Hematopoietic multipotent progenitor cell treated with erythropoietin and hydrocortisone succinate and interleukin-3 and kit ligand, for 6 days (in vitro differentiated cells): ENCODE results near the gene UGT2B7.
"Not testable (repeated sequence)": the region's sequence is repeated elsewhere in the genome, so short reads cannot be mapped to it uniquely, and the experiment has no call there.

Source experiments
- DNase-seq: peaks from one replicate; pipeline ENCODE4 v3.0.0-alpha.2; 2015

Gene UGT2B7

GRCh38 chr4:69096111-69096656 is at the start of gene UGT2B7:
Gene UGT2B7 (plus strand): TSS chr4:69096474. CDS start chr4:69096521, 47 bp downstream.
- no peak for DNase-seq

DNA sequence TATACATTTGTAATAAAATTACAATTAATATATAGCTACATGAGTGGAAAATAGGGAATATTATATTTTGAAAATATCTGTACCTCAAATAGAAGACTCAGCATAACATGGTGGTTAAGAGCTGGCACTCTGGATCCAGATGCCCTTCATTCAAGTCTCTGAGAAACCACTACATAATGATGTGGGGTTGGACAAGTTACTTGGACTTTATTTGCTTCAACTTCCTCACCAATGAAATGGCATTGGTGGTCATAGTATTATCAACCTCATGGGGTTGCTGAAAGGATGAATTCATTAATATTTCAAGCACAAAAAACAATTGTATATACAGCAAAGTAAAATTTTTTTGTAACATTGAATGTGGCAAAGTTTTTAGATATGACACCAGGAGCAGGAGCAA is 46.4 kb upstream of the UGT2B7 start:
- no peak for DNase-seq

- not testable (repeated sequence) for DNase-seq
Measured at GRCh38 chr4:69050853-69051575, 45.3 kb upstream of the UGT2B7 start.

GRCh38 chr4:69051576-69051943 is 44.7 kb upstream of the UGT2B7 start:
- no peak for DNase-seq

DNA sequence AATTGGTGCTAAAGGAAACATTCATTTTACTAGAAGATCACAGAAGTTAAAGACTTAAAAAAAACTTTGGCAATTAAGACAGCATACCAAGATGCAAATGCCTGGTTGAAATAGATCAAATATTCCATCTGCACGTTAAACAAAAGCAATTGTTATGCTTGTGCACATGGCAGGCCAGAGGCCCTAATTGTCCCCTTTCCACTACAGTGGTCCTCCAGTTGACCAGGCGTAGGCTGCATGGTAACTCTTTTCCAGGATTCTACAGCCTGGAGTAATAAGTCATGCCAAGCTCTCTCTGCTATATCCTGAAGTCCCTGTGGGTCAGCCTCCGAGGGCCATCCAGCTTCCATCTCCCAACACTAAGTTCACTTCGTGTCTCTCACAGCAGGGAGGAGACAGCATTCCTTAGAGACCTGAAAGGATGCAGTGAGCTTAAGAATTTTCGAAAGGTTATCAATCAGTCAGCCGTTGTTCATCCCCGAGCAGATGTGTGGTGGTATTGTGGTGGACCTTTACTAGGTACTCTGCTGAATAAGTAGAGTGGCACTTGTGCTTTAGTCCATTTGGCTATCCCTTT is 42.9 kb upstream of the UGT2B7 start:
- DNase-seq, result not testable (repeated sequence)

GRCh38 chr4:69054033-69054432 is 42.2 kb upstream of the UGT2B7 start:
- DNase-seq, result not testable (repeated sequence)

- no peak for DNase-seq
Measured at GRCh38 chr4:69054578-69055200, 41.6 kb upstream of the UGT2B7 start.

- DNase-seq, result no peak
Measured at GRCh38 chr4:69056150-69056549, 40.1 kb upstream of the UGT2B7 start.

DNA sequence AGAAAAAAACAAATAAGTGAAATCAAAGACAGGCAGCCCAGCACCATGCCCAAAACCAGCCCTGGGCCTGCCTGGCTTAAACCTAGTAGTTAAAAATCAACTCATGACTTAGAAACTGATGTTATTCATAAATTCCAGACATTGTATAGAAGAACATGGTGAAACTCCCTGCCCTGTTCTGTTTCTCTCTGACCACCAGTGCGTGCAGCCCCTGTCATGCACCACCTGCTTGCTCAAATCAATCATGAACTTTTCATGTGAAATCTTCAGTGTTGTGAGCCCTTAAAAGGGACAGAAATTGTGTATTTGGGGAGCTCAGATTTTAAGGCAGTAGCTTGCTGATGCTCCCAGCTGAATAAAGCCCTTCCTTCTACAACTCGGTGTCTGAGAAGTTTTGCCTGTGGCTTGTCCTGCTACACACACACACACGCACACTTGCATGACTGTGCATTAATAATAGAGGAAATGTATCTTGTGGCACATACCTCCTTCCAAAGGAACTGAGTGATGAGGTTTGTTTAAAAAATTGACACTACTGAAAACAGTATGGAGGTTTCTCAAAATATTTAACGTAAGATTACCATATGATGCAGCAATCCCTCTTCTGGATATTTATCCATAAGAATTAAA is 39.2 kb upstream of the UGT2B7 start:
- DNase-seq, result no peak

- DNase-seq, result no peak
Measured at GRCh38 chr4:69057620-69058409, 38.5 kb upstream of the UGT2B7 start.

DNA sequence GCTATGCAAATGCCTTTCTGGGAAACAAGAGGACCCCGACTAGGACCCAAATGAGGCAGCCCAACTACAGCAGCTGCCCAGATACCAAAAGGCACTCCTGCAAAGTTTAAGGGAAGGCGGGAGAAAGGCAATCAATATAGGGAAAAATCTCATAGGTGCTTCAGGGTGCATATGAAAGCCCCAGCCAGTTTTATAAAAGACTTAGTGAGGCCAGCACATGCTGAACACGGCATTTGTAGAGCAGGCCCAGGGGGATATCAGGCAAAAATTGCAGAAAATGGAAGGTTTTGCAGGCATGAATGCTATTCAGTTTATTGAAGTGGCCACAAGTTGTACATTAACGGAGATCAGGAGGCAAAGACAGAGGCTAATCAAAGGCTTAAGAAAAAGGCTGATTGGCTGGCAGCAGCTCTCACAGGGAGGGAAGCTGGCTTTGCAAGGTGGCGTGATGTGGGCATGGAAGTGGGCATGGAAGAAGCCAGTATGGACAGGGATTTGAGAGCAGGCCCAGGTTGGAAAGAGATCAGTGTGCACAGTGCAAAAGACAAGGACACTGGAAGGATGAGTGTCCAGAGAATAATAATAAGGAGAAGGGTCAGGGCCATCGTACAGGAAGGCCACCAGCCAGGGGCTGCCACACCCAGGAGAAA is 37.7 kb upstream of the UGT2B7 start:
- DNase-seq, result no peak

DNA sequence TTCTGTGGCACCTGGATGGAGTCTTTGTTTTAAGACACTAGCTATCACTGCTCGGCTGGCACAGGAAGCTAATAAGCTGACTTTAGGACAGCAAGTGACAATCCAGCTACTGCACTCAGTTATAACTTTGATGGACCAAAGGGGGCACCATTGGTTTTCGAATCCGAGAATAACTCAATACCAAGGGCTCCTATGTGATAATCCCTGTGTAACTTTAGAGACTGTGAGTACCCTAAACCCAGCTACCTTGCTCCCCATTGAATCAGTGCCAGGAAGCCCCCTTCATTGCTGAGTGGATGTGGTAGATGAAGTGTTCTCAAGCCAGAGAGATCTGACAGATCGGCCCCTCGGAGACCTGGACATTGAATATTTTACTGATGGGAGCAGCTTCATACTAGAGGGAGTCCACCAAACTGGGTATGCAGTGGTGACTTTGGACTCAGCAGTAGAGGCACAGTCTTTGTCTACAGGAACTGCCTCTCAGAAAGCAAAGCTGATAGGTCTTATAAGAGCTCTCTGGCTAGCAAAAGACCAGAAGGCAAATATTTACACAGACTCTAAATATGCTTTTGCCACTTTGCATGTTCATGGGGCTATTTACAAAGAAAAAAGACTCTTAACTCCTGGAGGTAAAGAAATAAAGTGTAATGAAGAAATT is 35.5 kb upstream of the UGT2B7 start:
- peak; percentile 24 for DNase-seq

DNA sequence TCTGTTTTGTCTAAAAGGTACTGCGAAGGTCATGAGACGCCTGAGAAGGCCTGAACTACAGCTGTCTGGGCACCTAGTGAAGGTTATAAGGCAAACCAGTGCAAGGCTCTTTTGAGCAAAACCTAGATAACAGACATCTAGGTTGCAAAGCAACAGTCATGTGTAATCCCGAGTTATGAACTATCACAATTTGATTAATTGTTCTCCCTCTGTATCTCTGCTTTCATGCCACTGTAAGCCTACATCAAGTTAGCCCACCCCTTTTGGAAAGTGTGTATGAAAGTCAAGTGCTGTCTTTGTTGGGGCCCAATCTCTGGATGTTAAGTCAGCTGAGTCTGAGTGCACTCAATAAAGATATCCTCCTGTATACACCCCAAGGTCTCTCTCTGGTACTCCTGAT is 31.9 kb upstream of the UGT2B7 start:
- no peak for DNase-seq

DNA sequence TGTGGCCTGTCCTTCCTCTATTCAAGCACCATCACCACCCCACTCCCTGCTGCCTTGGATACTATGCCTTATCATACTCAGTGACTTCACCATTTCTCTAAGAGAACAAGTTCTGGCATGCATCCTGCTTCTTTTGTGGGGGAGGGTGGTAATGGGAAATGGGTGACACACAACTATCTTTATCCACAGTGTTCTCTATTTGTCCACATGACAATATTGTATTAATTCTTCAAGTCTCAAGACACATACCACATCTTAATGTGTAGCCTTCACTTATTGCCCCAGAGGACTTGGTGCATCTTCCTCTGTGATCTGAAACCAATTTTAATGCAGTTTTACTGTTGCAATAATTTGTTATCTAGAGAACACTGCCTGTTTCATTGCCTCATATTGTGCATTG is 29.3 kb upstream of the UGT2B7 start:
- DNase-seq, result no peak

DNA sequence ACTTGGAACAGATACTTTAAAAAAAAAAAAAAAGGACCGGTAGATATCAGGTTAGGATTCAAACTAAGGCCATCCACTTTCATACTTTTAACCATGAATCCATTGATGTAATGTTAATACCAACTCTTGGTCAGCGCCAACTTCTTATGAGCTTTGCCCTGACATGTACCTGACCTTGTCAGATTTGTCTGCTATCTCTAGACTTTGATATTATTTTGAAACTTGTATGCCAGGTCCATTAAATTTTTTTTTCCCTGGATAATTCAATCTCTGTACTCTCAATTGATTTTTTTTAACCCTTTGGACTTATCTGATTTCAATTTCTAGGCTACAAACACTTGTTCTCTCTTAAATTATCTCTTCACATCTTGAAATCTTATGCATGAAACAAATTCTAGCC is 27.2 kb upstream of the UGT2B7 start:
- DNase-seq, result no peak

DNA sequence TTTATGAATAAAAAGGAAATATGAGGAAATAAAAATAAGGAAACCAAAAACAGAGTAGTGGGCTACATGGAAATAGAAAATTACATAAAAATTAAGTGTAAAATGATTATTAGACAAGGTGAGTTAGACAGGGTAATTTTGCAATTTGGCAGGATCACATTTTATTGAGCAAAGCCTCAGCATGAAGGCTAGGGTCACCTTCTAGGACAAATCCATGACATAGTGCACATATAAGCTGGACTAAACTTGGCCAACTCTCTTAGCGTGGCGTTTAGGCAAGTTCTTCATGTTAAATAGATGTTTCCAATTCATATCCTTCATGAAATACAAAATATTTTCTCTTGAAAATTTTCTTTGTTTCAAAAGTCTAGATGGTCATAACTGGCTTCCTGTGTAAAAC is 25.7 kb upstream of the UGT2B7 start:
- DNase-seq, result no peak

- DNase-seq, result no peak
Measured at GRCh38 chr4:69071286-69071685, 25.0 kb upstream of the UGT2B7 start.

GRCh38 chr4:69073375-69073774 is 22.9 kb upstream of the UGT2B7 start:
- DNase-seq, result no peak

DNA sequence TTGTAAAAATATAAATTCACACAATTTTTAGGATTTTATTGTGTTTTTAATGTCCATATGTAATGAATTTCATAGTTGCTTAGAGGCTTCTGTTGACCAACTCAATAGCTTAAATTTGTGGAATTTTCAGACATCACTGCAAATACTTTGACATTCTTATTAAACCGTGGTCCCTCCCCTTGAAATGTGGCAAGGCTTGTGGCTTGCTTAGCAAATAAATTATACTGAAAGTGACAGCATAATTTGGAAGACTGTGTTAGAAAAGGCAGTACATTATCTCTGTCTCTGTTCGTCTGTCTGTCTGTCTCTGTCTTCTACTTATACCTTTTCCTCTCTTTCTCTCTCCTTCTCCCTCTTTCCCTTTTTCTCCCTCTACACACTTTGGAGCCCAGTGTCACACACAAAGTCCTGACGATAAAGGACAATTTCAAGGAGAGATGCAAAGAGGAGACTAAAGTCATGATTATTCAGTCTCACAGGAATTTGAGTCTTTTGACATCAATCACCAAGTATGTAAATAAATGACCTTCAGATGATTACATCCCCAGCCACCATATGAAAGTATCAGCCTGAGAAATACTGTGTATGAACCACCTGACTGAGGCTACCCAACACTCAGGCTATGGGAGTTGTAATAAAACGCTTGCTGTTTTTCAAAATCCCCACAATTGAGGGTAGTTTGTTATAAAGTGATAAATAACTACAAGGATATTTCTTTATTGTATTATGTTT is 21.0 kb upstream of the UGT2B7 start:
- no peak for DNase-seq

GRCh38 chr4:69078852-69079251 is 17.4 kb upstream of the UGT2B7 start:
- DNase-seq, result no peak

DNA sequence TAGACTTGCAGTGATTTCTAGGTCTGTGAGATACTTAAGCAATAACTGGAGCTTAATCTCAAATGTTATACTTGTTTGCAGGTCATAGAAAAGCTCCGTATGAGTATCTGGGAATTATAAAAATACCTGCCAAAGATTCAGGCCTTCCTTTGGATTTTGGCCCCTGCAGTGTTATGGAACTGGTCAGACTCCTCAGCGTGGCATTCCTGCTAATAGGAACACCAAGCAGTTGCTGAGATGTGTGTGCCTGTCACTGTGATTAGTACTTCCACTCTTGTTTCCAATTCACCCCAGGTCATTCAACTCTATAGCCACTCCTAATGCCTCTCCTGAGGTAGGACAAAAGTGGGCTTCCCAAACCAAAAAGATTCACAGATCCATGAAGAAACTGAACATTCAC is 7.8 kb upstream of the UGT2B7 start:
- DNase-seq, result no peak
